SH-SY5Y (cell line): ENCODE measurements around the gene STAT1.

Experiments used
- GATA2 ChIP-seq: IDR thresholded peaks from 2 replicates; pipeline ENCODE4 v1.6.1; 2011; ENCODE audit warnings: mild to moderate bottlenecking, low read depth, low read length
- GATA3 ChIP-seq: IDR thresholded peaks from 2 replicates; pipeline ENCODE4 v1.6.1; 2011; ENCODE audit warnings: low read depth, mild to moderate bottlenecking, low read length, moderate library complexity

DNA sequence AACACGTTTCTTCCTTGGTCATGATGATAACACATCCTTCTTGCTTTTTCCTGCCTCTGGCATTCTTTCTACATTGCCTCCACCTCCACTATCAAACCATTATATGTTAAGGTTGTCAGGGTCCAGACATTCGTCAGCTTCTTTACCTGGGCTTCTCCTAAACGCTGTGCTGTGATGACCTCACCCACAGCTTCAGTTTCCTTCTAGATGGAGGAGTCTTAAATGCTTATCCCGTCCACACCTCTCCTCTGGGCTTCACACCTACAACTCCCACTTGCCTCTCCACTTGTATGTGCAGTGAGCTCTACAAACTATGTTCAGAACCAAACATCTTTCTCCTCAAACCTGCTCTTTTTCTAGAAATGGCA is 666 bp upstream of the STAT1 start:
- TF ChIP-seq GATA3, result no peak
- TF ChIP-seq GATA2, result no peak
